ENCODE measurements around the gene ANP32D. TPM values are rescaled to one million over a fixed set of nuclear protein-coding genes. Genes with fewer than 3 reads are reported as not detected.
"Not testable (repeated sequence)": the region's sequence is repeated elsewhere in the genome, so short reads cannot be mapped to it uniquely, and the experiment has no call there.

ANP32D gene
- not detected for total RNA-seq

- DNase-seq (ENCODE audit: low read depth in 2 of 3, low spot score in 2 of 3) = no peak
Measured at GRCh38 chr12:48472259-48472658, at the start of gene ANP32D. Gene ANP32D, plus strand, starts transcription at chr12:48472559. Its CDS starts 106 bp downstream, at chr12:48472665.

- no peak for DNase-seq (ENCODE audit: low read depth in 2 of 3, low spot score in 2 of 3)
Measured at GRCh38 chr12:48423171-48423570, 49.2 kb upstream of the ANP32D start.

- DNase-seq (ENCODE audit: low read depth in 2 of 3, low spot score in 2 of 3) = no peak
Measured at GRCh38 chr12:48424644-48425043, 47.7 kb upstream of the ANP32D start.

- not testable (repeated sequence) for DNase-seq (ENCODE audit: low read depth in 2 of 3, low spot score in 2 of 3)
Measured at GRCh38 chr12:48434016-48434415, 38.3 kb upstream of the ANP32D start.

- no peak for DNase-seq (ENCODE audit: low read depth in 2 of 3, low spot score in 2 of 3)
Measured at GRCh38 chr12:48441069-48441468, 31.3 kb upstream of the ANP32D start.

GRCh38 chr12:48442179-48442847 is 30.0 kb upstream of the ANP32D start:
- DNase-seq (ENCODE audit: low read depth in 2 of 3, low spot score in 2 of 3) = no peak

- DNase-seq (ENCODE audit: low read depth in 2 of 3, low spot score in 2 of 3) = no peak
Measured at GRCh38 chr12:48445538-48445937, 26.8 kb upstream of the ANP32D start.

GRCh38 chr12:48446161-48446776 is 26.1 kb upstream of the ANP32D start:
- DNase-seq (ENCODE audit: low read depth in 2 of 3, low spot score in 2 of 3) = no peak

- DNase-seq (ENCODE audit: low read depth in 2 of 3, low spot score in 2 of 3) = no peak
Measured at GRCh38 chr12:48447755-48448154, 24.6 kb upstream of the ANP32D start.

GRCh38 chr12:48451372-48451771 is 21.0 kb upstream of the ANP32D start:
- DNase-seq (ENCODE audit: low read depth in 2 of 3, low spot score in 2 of 3) = peak in 1 of 3 donors; percentile 14

GRCh38 chr12:48452961-48453360 is 19.4 kb upstream of the ANP32D start:
- not testable (repeated sequence) for DNase-seq (ENCODE audit: low read depth in 2 of 3, low spot score in 2 of 3)

- peak in 2 of 3 donors; percentile 10 to 43 for DNase-seq (ENCODE audit: low read depth in 2 of 3, low spot score in 2 of 3)
Measured at GRCh38 chr12:48454667-48455066, 17.7 kb upstream of the ANP32D start.

GRCh38 chr12:48455116-48455515 is 17.2 kb upstream of the ANP32D start:
- no peak for DNase-seq (ENCODE audit: low read depth in 2 of 3, low spot score in 2 of 3)

GRCh38 chr12:48459259-48459658 is 13.1 kb upstream of the ANP32D start:
- DNase-seq (ENCODE audit: low read depth in 2 of 3, low spot score in 2 of 3) = no peak

GRCh38 chr12:48469027-48469426 is 3.3 kb upstream of the ANP32D start:
- not testable (repeated sequence) for DNase-seq (ENCODE audit: low read depth in 2 of 3, low spot score in 2 of 3)

GRCh38 chr12:48473061-48473460 is 702 bp downstream of the ANP32D start:
- no peak for DNase-seq (ENCODE audit: low read depth in 2 of 3, low spot score in 2 of 3)

GRCh38 chr12:48474497-48474896 is 2.1 kb downstream of the ANP32D start:
- not testable (repeated sequence) for DNase-seq (ENCODE audit: low read depth in 2 of 3, low spot score in 2 of 3)

- DNase-seq (ENCODE audit: low read depth in 2 of 3, low spot score in 2 of 3) = no peak
Measured at GRCh38 chr12:48482198-48482597, 9.8 kb downstream of the ANP32D start, which contains the start of gene C12orf54. Gene C12orf54, plus strand, starts transcription at chr12:48482498. Its CDS starts 799 bp downstream, at chr12:48483297.

- DNase-seq (ENCODE audit: low read depth in 2 of 3, low spot score in 2 of 3) = no peak
Measured at GRCh38 chr12:48482930-48483329, 10.6 kb downstream of the ANP32D start.

- DNase-seq (ENCODE audit: low read depth in 2 of 3, low spot score in 2 of 3) = no peak
Measured at GRCh38 chr12:48486261-48486660, 13.9 kb downstream of the ANP32D start.

GRCh38 chr12:48486679-48487078 is 14.3 kb downstream of the ANP32D start:
- no peak for DNase-seq (ENCODE audit: low read depth in 2 of 3, low spot score in 2 of 3)

GRCh38 chr12:48489012-48489411 is 16.7 kb downstream of the ANP32D start:
- DNase-seq (ENCODE audit: low read depth in 2 of 3, low spot score in 2 of 3) = no peak
